K562 (cell line): ENCODE data around the gene GGNBP2. TPM values are rescaled to one million over a fixed set of nuclear protein-coding genes. Genes with fewer than 3 reads are reported as not detected.

ENCODE experiments used
- ATAC-seq: fragments of 200-7000 bp; cut with Tn5 transposase; 3 replicates; pipeline ENCODE4 v1.9.1; 2020; ENCODE audit warnings: moderate library complexity
- BruUV-seq: library from RNA; stranded (reverse); fragments of 400-500 nt; replicated peaks from 2 replicates; lab custom pipeline; 2021; lab: Mats Ljungman, UMichigan
- CTCF ChIA-PET: fragments of 300-600 bp; formaldehyde crosslinking; extraction: SDS; loops from one replicate; lab custom pipeline; 2021; ENCODE audit warnings: low intra/inter-chr PET ratio; lab: Yijun Ruan, JAX
- POLR2A ChIA-PET: fragments of 300-600, 350-650 bp; sonication (Branson Sonifier 250); formaldehyde crosslinking; extraction: SDS; loops from one replicate; lab custom pipeline; 2021; ENCODE audit warnings: antibody characterized with exemption, inconsistent platforms; lab: Yijun Ruan, JAX
- DNase-seq, 4 experiments: peaks; one replicate each; pipeline versions ENCODE4 v3.0.0 to v3.0.0-alpha.2; 2011 to 2018; ENCODE audit warnings: low spot score in 3 of 4, mixed read lengths in 3 of 4; ENCODE audit errors: extremely low read depth in 1 of 4
- FAIRE-seq: peaks from 2 replicates; lab custom pipeline; 2011; peaks lifted over from hg19 to GRCh38; lab: Jason Lieb, UNC
- H2AFZ ChIP-seq: 2 replicates; pipeline ENCODE4 v1.6.0; 2011; ENCODE audit warnings: low read depth, low read length, control low read depth, inconsistent platforms
- H3K27ac ChIP-seq: fragments of 200-600 bp; 3 replicates; pipeline ENCODE4 v1.8.0; 2011; ENCODE audit warnings: low read depth, mild to moderate bottlenecking, control low read depth, inconsistent platforms, low read length, moderate library complexity, mixed read lengths; ENCODE audit errors: extremely low read depth
- H3K27me3 ChIP-seq, 2 experiments: fragments of 300-600 bp in 1 of 2; 2 replicates in 1 of 2; 3 replicates in 1 of 2; pipeline versions ENCODE4 v1.6.0 to v1.8.0; 2011; ENCODE audit warnings: inconsistent platforms in 2 of 2, low read length in 2 of 2, mild to moderate bottlenecking in 1 of 2, mixed read lengths in 1 of 2, moderate library complexity in 1 of 2; ENCODE audit not compliant: control insufficient read depth in 2 of 2, insufficient read depth in 2 of 2
- H3K36me3 ChIP-seq: fragments of 300-600 bp; 3 replicates; pipeline ENCODE4 v1.8.0; 2011; ENCODE audit warnings: mild to moderate bottlenecking, low read length, inconsistent platforms; ENCODE audit not compliant: control insufficient read depth, insufficient read depth
- H3K4me1 ChIP-seq, 2 experiments: fragments of 200-600 bp in 1 of 2; replicated peaks in 1 of 2; 2 replicates in 1 of 2; 3 replicates in 1 of 2; pipeline versions ENCODE4 v1.5.1 to v1.8.0; 2011; ENCODE audit warnings: inconsistent platforms in 2 of 2, low read length in 2 of 2, mild to moderate bottlenecking in 1 of 2, mixed read lengths in 1 of 2, moderate library complexity in 1 of 2; ENCODE audit not compliant: control insufficient read depth in 2 of 2, insufficient read depth in 2 of 2
- H3K4me2 ChIP-seq: 2 replicates; pipeline ENCODE4 v1.6.1; 2011; ENCODE audit warnings: low read length, control low read depth, inconsistent platforms, mixed read lengths; ENCODE audit not compliant: insufficient read depth
- H3K4me3 ChIP-seq: fragments of 200-600 bp; sonication (generic), shearing (Covaris generic); 2 replicates; pipeline ENCODE4 v1.5.1; 2016; ENCODE audit warnings: control low read depth, inconsistent platforms
- H3K79me2 ChIP-seq: fragments of 200-600 bp; 3 replicates; pipeline ENCODE4 v1.8.0; 2011; ENCODE audit warnings: low read length, inconsistent platforms; ENCODE audit not compliant: control insufficient read depth, insufficient read depth
- H3K9ac ChIP-seq, 2 experiments: 2 replicates each; pipeline versions ENCODE4 v1.6.0 to v1.6.1; 2011; ENCODE audit warnings: low read depth in 2 of 2, low read length in 2 of 2, control low read depth in 1 of 2, inconsistent platforms in 1 of 2, mild to moderate bottlenecking in 1 of 2, mixed read lengths in 1 of 2; ENCODE audit not compliant: insufficient read depth in 1 of 2
- H3K9me1 ChIP-seq: one replicate; pipeline ENCODE4 v1.6.0; 2011; ENCODE audit warnings: inconsistent platforms, mild to moderate bottlenecking, low read length, moderate library complexity; ENCODE audit not compliant: control insufficient read depth, insufficient read depth
- H3K9me3 ChIP-seq: replicated peaks from 2 replicates; pipeline ENCODE4 v1.5.1; 2011; ENCODE audit warnings: low read depth, low read length, inconsistent platforms; ENCODE audit not compliant: control insufficient read depth, insufficient read depth
- H4K20me1 ChIP-seq: replicated peaks from 2 replicates; pipeline ENCODE4 v1.6.1; 2011; ENCODE audit warnings: low read length, inconsistent platforms, mixed read lengths; ENCODE audit not compliant: control insufficient read depth, insufficient read depth
- POLR2A ChIP-seq: fragments of 450-650 bp; conservative IDR thresholded peaks from 2 replicates; pipeline ENCODE4 v1.6.1; 2016
- THRB ChIP-seq: fragments of 450-650 bp; formaldehyde crosslinking; conservative IDR thresholded peaks from 2 replicates; pipeline ENCODE4 v1.4.0; 2022; ENCODE audit warnings: mild to moderate bottlenecking, missing genetic modification characterization
- ZBTB40 ChIP-seq, 2 experiments: fragments of 450-650 bp in 1 of 2; sonication (generic) in 1 of 2; formaldehyde crosslinking in 1 of 2; IDR thresholded peaks; 2 replicates each; pipeline versions ENCODE4 v1.7.1 to v1.9.0; 2016 to 2022; ENCODE audit warnings: inconsistent platforms in 1 of 2, mild to moderate bottlenecking in 1 of 2, missing genetic modification reagents in 1 of 2
- WGBS: fragments of 100-300 bp; shearing (Covaris generic); methylation state at CpG from one replicate; pipeline ENCODE4 v1.1.6; 2016; ENCODE audit warnings: low coverage, mixed read lengths; ENCODE audit not compliant: insufficient coverage; ENCODE audit errors: missing lambda C conversion rate; 5-methylcytosine and 5-hydroxymethylcytosine counted together
- in situ Hi-C: fragments of 300-500 bp; cut with MboI; formaldehyde crosslinking; loops from 4 replicates; pipeline ENCODE4 v1.15.0; 2018; ENCODE audit warnings: inconsistent platforms, mixed read lengths
- intact Hi-C: fragments of 100-400 bp; cut with micrococcal nuclease; formaldehyde crosslinking; loops from 2 replicates; pipeline ENCODE4 v1.14.2; 2022
- polyA plus RNA-seq, 8 experiments: library from polyadenylated mRNA; depleted of rRNA in 4 of 8; stranded (reverse) in 5 of 8; unstranded in 3 of 8; fragments of >200 nt; fragmentation: Nextera tagmentation in 2 of 8; fragmentation: Illumina TruSeq in 1 of 8; extraction: Ambion mirVana in 2 of 8; extraction: Trizol in 1 of 8; gene quantifications; 2 replicates each; pipeline versions ENCODE4 v1.2.1 to v1.2.3, GENCODE V29; 2011 to 2014; ENCODE audit warnings: inconsistent platforms in 1 of 8, missing spikeins in 1 of 8
- total RNA-seq, 7 experiments: library from RNA; depleted of rRNA in 6 of 7; stranded (reverse); fragments of >200 nt in 6 of 7; fragmentation: Illumina TruSeq in 2 of 7; extraction: Trizol in 2 of 7; gene quantifications; 2 replicates each; pipeline versions ENCODE4 v1.2.1 to v1.2.3, GENCODE V29; 2011 to 2021; ENCODE audit warnings: low replicate concordance in 1 of 7

Gene GGNBP2
- total and polyA plus RNA-seq, 9 of the 15 experiments (the other 6 are each of a cell fraction or from before 2014, with no cell fraction given): 35.7 to 96.6 (median 64.1) TPM

- in situ Hi-C loops: loop anchor here (25.0 kb wide), 1 partner anchor 534 kb away; no protein-coding TSS in a partner anchor
- 87% methylated on average over 9 of the region's 9 CpGs for WGBS
- no peaks in the 10 kb centered on the region for H3K27me3 ChIP-seq
- peak overlapping the region in 1 of 2 experiments; percentile 38; a peak in 1 of 4 replicates for H3K9ac ChIP-seq
- intact Hi-C loops: no loop called here
- peaks cover 97% of the 10 kb centered on the region for H3K36me3 ChIP-seq
- no peak overlapping the region for H3K27ac ChIP-seq
- peaks cover 10% of the 10 kb centered on the region for H3K79me2 ChIP-seq
- no peak overlapping the region for H3K4me2 ChIP-seq
- TF ChIP-seq POLR2A: peak; percentile 50
- peak; percentile 73 for TF ChIP-seq ZBTB40 (IDR thresholded peaks at IDR 0.05)
- TF ChIP-seq ZBTB40 (CRISPR knock-in tag; IDR thresholded peaks at IDR 0.05): no peak
- no peak for TF ChIP-seq THRB (CRISPR knock-in tag)
- TF ChIP-seq, all 486 proteins: peak for 2
- Histone ChIP-seq H3K9me1 (no peaks in the 10 kb centered on the region), H3K4me3 (no peak overlapping the region), H3K4me1 (no peaks in the 10 kb centered on the region; a peak in 2 of 5 replicates), H4K20me1 (peaks cover 13% of the 10 kb centered on the region; the same call in 1 of the 2 replicates), H2AFZ (no peak overlapping the region), H3K9me3 (no peaks in the 10 kb centered on the region)
- POLR2A ChIA-PET: interaction anchor here (0.6 to 2.4 kb wide), 3 partner anchors 9 to 1840 kb away, joined by 3 to 10 read pairs (median 5); partner anchors contain the start of gene ZNHIT3
- DNase-seq: peak in 2 of 4 experiments; percentile 9 to 12
- no peak for FAIRE-seq
- BruUV-seq: no TSS peak
- ATAC-seq: no peak; the same call in 2 of the 3 replicates
- CTCF ChIA-PET: no interaction called here
These were observed 48.5 kb upstream of the GGNBP2 start for GRCh38 chr17:36496018-36496789.
